TTC549 (cell line): ENCODE data around the gene ASB8.

Experiments used
- FAIRE-seq: peaks from 2 replicates; lab custom pipeline; 2012; peaks lifted over from hg19 to GRCh38; lab: Jason Lieb, UNC

ASB8 gene

DNA sequence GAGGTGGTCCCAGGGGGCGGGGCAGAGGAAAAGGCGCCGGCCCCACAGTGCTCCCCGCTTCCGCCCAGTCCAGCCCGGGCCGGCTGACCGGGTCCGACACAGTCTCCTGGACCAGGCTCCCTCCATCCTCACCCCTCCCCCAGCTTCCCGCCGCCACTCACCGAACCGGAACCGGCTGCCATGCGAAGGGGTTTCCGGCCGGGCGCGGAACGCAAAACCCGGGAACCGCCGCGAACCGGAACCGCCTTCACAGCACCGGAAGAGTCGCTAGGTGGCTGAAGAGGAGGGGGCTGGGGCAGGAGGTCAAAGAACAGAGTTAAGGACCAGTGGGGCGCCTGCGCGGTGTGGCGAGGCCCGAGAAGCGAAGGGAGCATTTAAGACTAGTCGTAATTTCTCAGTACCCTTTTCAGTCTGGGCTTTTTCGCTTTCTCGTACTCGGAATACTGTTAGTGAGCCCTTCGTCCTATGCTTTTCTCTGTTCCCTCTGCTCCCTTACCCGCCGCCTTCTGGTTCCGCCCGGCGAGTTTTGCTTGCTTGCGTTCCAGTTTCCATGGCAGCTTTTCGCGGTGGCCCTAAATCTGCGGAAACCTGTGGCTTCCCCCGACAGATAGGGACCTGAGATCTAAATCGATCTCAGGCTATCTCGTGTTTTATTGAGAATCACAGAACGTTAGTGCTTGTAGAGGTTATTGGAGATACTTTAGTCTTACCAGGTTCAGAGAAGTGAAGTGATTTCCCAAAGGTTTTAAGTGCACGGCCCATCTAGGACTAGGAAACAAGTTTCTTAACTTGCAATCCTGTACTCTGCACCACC, 51.2 kb downstream of the ASB8 start, which contains the start of gene SENP1:
Gene SENP1, minus strand, starts transcription at position 213 of the 814 bp plus-strand sequence. CDS start 4,607 bp downstream, outside the sequence.
- FAIRE-seq = no peak

GRCh38 chr12:48105321-48105866, 51.9 kb downstream of the ASB8 start:
- FAIRE-seq = no peak

GRCh38 chr12:48104531-48104930, 52.8 kb downstream of the ASB8 start:
- FAIRE-seq = no peak
